Cardiac muscle cell (in vitro differentiated cells and primary cell): ENCODE results near the gene THAP2. TPM values are rescaled to one million over a fixed set of nuclear protein-coding genes. Genes with fewer than 3 reads are reported as not detected.
A peak's percentile ranks its signal among the peaks of the same experiment; 100 is the strongest.

Experiments
- DNase-seq, 2 donors: peaks; one replicate each; pipeline versions ENCODE4 v3.0.0 to v3.0.0-alpha.2; 2010 to 2017; ENCODE audit warnings: low read depth in 1 of 2, low spot score in 1 of 2
- H3K27ac ChIP-seq: fragments of 200-600 bp; sonication (generic); 2 replicates; pipeline ENCODE4 v1.5.1; 2016
- H3K27me3 ChIP-seq: fragments of 200-600 bp; sonication (generic); 2 replicates; pipeline ENCODE4 v1.6.0; 2016; ENCODE audit warnings: control low read depth
- H3K36me3 ChIP-seq: fragments of 200-600 bp; sonication (generic); 2 replicates; pipeline ENCODE4 v1.5.1; 2016; ENCODE audit warnings: control low read depth
- H3K4me1 ChIP-seq: fragments of 200-600 bp; sonication (generic); 2 replicates; pipeline ENCODE4 v1.8.1; 2017; ENCODE audit warnings: low read depth, mild to moderate bottlenecking, mixed run types
- H3K4me3 ChIP-seq: fragments of 200-600 bp; sonication (generic); 2 replicates; pipeline ENCODE4 v1.5.1; 2016; ENCODE audit warnings: mild to moderate bottlenecking
- H3K9me3 ChIP-seq: fragments of 200-600 bp; sonication (generic); 2 replicates; pipeline ENCODE4 v1.5.1; 2017; ENCODE audit warnings: low read depth, mild to moderate bottlenecking, control low read depth
- CTCF ChIP-seq: IDR thresholded peaks from 2 replicates; pipeline ENCODE4 v1.5.1; 2012; ENCODE audit warnings: low read depth, mild to moderate bottlenecking, low read length
- polyA plus RNA-seq: library from polyadenylated mRNA; unstranded; fragments of >200 nt; fragmentation: Nextera tagmentation; extraction: Ambion mirVana; gene quantifications from 2 replicates; pipeline ENCODE4 v1.2.1, GENCODE V29; 2016
- total RNA-seq: library from RNA; depleted of rRNA; stranded (reverse); fragments of >200 nt; gene quantifications from 2 replicates; pipeline ENCODE4 v1.2.3, GENCODE V29; 2016

THAP2 gene
- total RNA-seq = 6.2 and 6.3 TPM in 2 replicates
- 11.1 and 11.7 TPM in 2 replicates for polyA plus RNA-seq

- Histone ChIP-seq H3K4me1 (peaks cover 10% of the 10 kb centered on the region), H3K4me3 (peak within 1 kb of the TSS; percentile 78), H3K27me3 (no peaks in the 10 kb centered on the region), H3K27ac (peak within 1 kb of the TSS; percentile 98), H3K36me3 (peaks cover 14% of the 10 kb centered on the region), H3K9me3 (no peaks in the 10 kb centered on the region)
- peak; percentile 33 for TF ChIP-seq CTCF
- DNase-seq = peak; percentile 98 to 99
Observed at GRCh38 chr12:71663561-71664410, at the start of gene THAP2, which contains the start of gene ZFC3H1. Gene THAP2 (plus strand): TSS chr12:71664301. CDS start chr12:71664510, 209 bp downstream. Gene ZFC3H1 (minus strand): TSS chr12:71663848. CDS start chr12:71663610, 238 bp downstream.

- H3K4me3 ChIP-seq = no peak overlapping the region
- no peaks in the 10 kb centered on the region for H3K4me1 ChIP-seq
- peaks cover 89% of the 10 kb centered on the region for H3K36me3 ChIP-seq
- DNase-seq = no peak
- no peak for TF ChIP-seq CTCF
- H3K27me3 ChIP-seq = no peaks in the 10 kb centered on the region
- H3K9me3 ChIP-seq = no peaks in the 10 kb centered on the region
- H3K27ac ChIP-seq = no peak overlapping the region
Observed at GRCh38 chr12:71621938-71622337, 42.2 kb upstream of the THAP2 start.

- H3K4me1 ChIP-seq = no peaks in the 10 kb centered on the region
- peaks cover 89% of the 10 kb centered on the region for H3K36me3 ChIP-seq
- H3K9me3 ChIP-seq = no peaks in the 10 kb centered on the region
- H3K27ac ChIP-seq = no peak overlapping the region
- no peak for DNase-seq
- H3K4me3 ChIP-seq = no peak overlapping the region
- H3K27me3 ChIP-seq = no peaks in the 10 kb centered on the region
- no peak for TF ChIP-seq CTCF
Observed at GRCh38 chr12:71625476-71625875, 38.6 kb upstream of the THAP2 start.

- DNase-seq = peak in 1 of 2 donors; percentile 31
- no peak for TF ChIP-seq CTCF
- Histone ChIP-seq H3K36me3 (peaks cover 89% of the 10 kb centered on the region), H3K27ac (peak overlapping the region; percentile 34), H3K4me1 (no peaks in the 10 kb centered on the region), H3K27me3 (no peaks in the 10 kb centered on the region), H3K4me3 (no peak overlapping the region), H3K9me3 (no peaks in the 10 kb centered on the region)
Observed at GRCh38 chr12:71626098-71626497, 38.0 kb upstream of the THAP2 start.

GRCh38 chr12:71626768-71627167 is 37.3 kb upstream of the THAP2 start:
- Histone ChIP-seq H3K9me3 (no peaks in the 10 kb centered on the region), H3K27me3 (no peaks in the 10 kb centered on the region), H3K4me3 (no peak overlapping the region), H3K36me3 (peaks cover 88% of the 10 kb centered on the region), H3K27ac (peak overlapping the region; percentile 34), H3K4me1 (no peaks in the 10 kb centered on the region)
- TF ChIP-seq CTCF = no peak
- DNase-seq = peak in 1 of 2 donors; percentile 59
